ENCODE measurements around the gene OR4D11.

DNA sequence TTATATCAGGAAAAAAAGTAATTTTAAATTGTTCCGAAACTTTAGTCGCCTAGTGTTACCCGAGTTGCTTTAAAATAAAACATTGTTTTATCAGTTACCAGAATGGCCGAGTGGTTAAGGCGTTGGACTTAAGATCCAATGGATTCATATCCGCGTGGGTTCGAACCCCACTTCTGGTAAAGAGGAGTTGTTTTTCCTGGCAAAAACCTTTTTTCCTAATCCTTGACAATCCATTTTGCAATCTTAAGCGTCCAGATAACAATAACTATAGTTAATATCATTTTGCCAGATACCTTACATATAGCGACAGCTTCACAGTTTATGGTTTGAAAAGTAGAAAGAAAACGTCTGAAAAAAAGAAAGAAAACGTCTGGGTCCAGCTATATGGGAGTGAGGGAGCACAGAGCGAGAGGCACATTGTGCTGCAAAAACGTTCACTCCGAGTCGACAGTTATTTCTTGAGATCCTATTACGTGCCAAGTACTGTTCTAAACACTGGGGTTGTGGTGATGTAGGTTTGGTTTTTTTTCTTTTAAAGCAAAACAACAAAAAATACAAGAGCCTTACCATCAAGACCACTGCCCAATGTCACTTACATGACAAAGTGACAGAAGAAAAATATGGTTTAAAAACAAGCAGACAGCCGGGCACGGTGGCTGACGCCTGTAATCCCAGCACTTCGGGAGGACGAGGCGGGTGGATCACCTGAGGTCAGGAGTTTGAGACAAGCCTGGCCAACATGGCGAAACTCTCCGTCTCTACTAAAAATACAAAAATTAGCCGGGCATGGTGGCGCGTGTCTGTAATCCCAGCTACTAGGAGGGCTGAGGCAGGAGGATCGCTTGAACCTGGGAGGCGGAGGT lies 48.5 kb downstream of the OR4D11 start:
- TF ChIP-seq, protein P1, sequence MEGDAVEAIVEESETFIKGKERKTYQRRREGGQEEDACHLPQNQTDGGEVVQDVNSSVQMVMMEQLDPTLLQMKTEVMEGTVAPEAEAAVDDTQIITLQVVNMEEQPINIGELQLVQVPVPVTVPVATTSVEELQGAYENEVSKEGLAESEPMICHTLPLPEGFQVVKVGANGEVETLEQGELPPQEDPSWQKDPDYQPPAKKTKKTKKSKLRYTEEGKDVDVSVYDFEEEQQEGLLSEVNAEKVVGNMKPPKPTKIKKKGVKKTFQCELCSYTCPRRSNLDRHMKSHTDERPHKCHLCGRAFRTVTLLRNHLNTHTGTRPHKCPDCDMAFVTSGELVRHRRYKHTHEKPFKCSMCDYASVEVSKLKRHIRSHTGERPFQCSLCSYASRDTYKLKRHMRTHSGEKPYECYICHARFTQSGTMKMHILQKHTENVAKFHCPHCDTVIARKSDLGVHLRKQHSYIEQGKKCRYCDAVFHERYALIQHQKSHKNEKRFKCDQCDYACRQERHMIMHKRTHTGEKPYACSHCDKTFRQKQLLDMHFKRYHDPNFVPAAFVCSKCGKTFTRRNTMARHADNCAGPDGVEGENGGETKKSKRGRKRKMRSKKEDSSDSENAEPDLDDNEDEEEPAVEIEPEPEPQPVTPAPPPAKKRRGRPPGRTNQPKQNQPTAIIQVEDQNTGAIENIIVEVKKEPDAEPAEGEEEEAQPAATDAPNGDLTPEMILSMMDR (IDR thresholded peaks at IDR 0.05) = no peak
- no peak for TF ChIP-seq POLR2A (IDR thresholded peaks at IDR 0.05)
- TF ChIP-seq POLR2AphosphoS5 (IDR thresholded peaks at IDR 0.05) = no peak

Data from upper lobe of left lung (tissue), 4 donors.